NCI-H82 treated with DMSO at 0.1 percent for 48 hours (cell line): Measurements from ENCODE around the gene RNF43.
"Not testable (repeated sequence)": the region's sequence is repeated elsewhere in the genome, so short reads cannot be mapped to it uniquely, and the experiment has no call there.

Experiments
- DNase-seq: peaks from one replicate; lab custom pipeline; 2025; ENCODE audit not compliant: unreplicated experiment; lab: John Stamatoyannopoulos, UW

The RNF43 gene

DNA sequence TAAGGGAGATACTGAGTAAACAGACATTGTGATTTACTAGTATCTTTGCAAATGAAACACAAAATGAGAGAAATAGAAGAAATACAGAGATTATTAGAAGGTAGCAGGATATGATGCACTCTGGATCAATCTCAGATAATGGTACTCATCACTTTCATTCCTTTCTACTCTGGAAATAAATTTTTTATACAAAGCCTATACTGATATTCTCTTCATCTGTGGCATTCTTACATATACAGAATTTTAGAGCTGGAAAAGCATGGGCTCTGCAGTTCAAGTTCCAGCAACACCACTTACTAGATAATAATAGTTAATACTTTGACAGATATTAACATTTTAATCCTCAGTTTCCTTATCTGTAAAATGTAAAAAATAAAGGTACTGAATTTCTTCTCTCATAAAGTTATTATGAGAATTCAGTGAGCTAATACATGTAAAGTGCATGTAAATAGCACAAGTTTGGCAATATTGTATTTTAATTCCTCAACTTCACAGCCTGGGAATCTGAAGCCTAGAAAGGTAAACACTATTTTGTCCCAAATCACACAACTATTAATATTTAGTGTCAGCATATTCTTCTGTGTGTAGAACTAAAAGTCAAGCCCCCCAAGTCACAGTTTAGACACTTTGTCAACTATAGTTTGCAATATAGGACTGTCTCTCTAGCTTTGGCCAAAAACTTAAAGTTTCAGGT, 6.5 kb downstream of the RNF43 start:
- DNase-seq, result no peak

DNA sequence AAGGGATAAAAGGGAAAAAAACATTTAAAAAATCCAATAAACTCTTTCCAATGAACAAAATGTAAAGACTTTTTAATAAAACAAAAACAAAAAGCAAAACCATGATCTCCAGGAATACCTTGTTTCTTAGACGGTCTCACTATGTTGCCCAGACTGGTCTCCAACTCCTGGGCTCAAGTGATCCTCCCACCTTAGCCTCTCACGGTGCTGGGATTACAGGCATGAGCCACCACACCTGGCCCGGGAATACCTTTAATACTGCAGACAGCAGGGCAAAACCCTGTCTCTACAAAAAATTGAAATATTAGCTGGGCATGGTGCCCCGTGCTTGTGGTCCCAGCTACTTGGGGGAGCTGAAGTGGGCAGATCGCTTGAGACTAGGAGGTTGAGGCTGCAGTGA, 7.9 kb downstream of the RNF43 start:
- DNase-seq, result no peak

DNA sequence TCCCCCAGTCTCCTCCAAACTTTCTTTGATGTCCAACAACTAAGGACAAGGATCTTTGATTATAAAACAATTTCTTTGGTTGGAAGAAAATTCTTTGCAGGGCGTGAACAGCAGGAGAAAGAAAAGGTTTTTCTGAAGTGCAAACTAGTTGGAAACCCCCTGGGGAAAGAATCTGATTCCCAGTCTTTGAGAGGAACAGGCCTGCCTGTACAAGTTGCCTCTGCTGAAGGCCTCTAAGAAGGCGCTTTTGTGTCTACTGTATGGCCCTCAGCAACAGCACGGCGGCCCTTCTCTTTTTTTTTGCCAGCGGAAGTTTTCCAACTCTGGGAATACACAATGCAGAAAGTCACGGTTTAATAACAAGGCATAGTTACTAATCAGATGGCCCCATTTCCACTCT, 14.0 kb downstream of the RNF43 start:
- DNase-seq, result no peak

DNA sequence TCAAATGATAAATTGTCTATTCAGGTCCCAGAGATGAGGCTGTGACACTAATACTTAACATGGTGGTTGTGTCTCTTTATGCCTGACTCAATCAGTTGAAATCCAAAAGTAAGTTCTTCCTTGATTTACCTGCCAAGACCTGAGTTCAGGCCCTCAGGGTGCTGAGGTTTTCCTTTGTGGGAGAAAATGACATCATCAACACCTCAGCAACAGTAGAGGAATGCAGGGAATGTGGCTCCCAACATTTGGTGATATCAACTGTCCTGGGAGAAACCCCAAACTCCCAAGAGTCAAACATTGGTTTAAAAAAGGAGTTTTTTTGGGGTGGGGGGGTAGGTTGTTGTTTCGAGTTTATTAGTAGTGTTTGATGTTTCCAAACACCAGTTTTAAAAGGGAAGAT, 14.7 kb downstream of the RNF43 start:
- no peak for DNase-seq

DNA sequence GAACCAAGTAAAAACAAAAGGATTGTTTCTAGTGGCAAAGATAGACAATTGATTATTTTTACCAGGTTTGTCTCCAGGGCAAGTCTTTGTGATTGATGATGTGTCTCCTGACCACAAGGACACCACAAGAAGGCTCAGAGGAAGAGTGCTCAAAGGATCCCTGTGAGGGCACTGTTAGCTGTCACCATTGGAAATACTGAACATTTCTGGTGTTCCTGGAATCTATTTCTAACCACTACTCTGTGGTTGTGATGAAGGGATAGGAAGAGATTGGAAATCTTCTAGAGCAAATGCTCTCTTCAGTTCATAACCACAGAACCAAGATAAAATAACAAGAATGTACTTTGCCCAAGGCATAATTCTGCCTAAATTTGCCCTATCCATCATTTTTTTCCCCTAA, 15.3 kb downstream of the RNF43 start:
- no peak for DNase-seq

DNA sequence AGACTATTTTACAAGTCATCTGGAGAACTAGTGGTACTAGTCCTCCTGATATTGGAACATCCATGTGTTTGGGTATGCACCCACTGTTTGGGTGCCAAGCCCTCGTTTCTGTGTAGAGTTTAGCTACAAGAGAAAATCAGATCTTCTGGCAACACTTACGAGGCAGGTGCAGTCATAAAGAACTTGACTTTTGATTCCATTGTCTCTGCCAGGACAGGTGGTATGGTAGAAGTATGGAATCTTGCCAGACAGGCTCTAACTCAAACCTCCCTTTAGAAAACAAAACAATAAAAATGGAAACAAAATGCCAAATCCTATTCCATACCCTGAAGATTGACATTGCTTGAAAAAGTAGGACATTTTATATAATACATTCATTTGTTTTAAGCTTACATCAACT, 16.0 kb downstream of the RNF43 start:
- no peak for DNase-seq

DNA sequence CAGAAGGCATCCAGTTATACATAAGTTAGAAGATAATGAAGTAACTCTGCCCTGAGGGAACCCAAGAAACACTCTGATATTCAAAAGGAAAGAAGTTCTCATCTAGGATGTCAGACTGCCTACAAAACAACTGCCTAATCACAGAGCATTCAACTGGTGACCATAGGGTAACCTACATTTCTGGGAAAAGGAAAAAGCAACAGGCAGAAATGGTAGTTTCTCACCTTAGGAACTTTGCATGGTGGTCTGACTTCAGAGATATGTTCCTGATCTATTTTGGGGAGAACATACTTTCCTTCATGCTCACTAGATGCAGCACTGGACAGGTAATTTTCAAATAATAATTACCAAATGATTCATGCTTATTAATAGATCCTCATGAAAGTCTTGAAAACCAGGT, 16.5 kb downstream of the RNF43 start:
- no peak for DNase-seq

DNA sequence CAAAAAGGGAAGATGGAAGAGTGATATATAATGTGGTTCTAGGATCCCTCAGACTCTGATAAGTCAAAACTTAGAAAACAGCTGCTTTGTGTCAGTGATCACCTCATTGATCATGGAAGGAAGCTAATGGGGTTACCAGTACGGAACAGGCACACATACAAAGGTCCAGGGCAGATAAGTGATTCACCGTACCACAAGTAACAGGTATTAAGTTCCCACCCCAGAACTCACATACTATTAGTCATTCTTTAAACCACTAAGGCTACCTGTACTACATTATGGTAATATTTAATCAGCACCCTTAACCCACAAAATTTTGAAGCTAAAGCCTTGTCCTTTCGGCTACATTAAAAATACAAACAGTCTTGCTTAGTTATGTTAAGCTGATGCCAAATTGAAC, 17.4 kb downstream of the RNF43 start:
- no peak for DNase-seq

DNA sequence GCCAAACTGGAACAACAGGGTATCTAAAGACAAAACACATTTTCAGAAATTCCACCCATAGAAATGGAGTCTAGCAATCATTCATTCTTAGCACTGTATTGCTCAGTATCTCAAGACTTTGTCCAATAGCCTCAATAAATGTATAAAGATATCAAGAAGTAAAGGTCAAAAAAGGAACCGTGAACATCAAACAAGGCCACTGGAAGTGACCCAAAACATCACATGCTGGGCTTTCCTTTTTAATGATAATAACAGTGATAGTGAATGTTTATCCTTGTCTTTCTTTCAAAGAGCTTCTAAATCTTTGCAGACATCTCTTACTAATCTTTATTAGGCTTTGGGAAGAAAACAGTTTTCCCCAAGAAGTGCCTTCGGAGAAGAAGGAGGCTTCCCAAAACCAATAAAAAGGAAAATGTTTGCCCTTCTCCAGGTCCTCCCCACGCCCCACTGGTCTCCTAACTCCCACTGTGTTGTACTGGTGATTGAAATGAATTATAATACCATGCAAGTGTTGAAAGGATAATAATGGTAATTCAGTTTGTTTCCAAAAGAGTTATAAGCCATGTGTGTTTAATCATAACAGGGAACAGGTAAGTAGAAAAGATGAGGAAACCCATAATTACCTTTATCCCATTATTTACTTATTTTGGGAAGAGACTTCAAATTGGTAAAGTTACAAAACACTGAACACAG, 18.6 kb downstream of the RNF43 start:
- no peak for DNase-seq

DNA sequence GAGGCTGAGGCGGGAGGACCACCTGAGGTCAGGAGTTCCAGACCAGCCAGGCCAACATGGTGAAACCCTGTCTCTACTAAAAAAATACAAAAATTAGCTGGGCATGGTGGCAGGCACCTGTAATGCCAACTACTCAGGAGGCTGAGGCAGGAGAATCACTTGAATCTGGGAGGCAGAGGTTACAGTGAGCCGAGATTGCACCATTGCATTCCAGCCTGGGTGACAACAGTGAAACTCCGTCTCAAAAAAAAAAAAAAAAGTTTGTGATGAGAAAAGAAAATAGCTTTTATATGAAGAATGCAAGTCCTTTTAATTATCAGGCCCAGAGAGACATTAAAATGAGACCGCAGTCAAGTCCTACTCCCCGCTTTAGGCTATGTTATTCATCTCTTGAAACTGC, 19.9 kb downstream of the RNF43 start:
- DNase-seq, result not testable (repeated sequence)

DNA sequence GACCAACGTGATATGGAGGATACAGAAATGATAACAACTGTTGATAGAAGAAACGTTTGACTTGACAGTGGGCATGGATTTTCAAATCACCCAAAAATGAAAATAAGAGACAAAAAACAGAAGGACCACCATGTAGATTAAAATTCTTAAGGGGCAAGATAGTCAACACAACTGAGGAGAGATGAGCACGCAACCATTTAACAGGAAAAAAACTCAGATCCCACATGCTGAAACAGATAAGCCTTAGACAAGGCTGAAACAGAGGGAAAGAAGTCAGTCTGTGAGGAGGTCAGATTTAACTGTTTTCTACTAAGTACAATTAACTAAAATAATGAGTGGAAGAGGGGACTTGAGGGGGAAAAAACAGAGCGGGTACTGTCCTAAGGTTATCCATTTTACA, 21.2 kb downstream of the RNF43 start:
- no peak for DNase-seq

DNA sequence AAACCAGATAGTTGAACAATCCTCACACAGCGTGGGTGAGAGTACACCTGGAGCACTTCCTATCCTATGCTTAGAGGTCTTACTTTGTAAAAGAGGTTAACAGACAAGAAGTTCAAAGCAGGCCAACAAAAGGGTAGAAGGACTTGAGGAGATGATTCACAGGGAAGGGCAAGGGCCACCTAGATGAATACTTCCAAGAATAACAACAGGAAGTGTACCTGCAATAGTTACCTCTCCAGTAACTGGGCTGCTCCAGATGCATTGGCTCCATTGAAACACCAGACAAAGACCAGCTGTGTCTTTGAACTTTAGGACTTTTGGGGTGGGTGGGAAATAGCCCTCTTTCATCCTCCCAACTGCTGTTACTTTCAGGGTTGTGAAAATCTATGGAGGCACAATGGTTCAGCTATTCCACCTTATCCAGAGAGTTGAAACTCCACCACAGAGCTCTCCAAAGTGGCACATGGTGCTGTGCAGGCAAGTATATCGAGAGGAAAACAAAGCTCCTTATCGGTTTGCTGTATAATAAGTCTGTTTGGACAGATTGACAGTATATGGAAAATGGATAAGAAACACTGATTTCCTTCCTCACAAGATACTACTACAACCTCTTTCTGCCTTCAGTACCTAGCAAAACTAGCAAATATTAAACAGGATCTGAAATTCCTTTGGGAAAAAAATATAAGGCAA, 22.7 kb downstream of the RNF43 start:
- DNase-seq, result no peak

DNA sequence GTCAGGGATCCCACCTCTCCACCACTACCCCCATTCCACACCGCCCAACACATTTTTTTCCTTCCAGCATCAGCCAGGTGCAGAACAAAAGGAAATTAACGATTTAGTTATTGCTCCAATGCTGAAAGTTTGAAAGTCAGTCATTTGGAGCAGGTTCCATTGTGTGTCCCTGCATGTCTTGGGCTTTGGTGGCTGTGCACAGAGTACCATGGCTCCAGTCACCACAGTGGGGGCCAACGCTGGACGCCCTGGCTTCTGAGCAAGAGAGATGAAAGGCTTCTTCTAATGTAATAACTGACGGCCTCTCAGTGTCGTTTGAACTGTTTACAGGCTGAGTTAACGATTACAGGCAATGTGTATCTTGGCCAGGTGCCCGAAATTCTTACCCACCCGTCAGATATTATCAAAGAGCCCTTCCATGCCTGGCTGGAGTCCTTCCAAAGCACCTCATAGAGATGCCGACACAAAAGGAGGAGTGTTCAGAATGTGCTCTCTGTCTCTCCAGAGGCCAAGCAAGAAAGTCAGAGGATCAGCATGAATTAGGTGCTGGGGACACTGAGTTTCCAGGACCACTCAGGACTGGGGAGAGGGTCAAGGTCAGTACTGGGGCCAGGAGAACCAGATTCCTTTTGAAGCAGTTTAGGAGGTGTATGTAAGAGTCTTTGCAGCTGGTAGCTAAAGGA, 25.9 kb downstream of the RNF43 start:
- DNase-seq, result no peak

DNA sequence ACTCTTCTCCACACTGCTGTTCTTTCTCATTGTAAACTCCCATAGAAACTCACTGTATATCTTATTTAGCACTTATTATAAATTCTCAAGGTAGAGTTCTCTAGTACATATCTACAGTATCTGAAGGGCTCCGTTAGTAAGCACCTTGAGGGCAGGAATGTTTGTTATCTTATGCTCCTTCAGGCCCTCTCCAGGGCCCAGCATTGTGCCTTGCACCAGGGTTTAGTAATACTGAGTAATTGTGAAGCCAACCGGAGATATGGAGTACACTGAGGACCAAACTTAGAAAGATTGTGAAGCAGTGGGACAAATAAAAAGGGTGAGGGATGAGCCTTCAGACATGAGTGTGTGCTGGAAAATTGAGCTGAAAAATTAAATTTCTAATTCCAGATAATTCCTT, 26.4 kb downstream of the RNF43 start:
- no peak for DNase-seq

DNA sequence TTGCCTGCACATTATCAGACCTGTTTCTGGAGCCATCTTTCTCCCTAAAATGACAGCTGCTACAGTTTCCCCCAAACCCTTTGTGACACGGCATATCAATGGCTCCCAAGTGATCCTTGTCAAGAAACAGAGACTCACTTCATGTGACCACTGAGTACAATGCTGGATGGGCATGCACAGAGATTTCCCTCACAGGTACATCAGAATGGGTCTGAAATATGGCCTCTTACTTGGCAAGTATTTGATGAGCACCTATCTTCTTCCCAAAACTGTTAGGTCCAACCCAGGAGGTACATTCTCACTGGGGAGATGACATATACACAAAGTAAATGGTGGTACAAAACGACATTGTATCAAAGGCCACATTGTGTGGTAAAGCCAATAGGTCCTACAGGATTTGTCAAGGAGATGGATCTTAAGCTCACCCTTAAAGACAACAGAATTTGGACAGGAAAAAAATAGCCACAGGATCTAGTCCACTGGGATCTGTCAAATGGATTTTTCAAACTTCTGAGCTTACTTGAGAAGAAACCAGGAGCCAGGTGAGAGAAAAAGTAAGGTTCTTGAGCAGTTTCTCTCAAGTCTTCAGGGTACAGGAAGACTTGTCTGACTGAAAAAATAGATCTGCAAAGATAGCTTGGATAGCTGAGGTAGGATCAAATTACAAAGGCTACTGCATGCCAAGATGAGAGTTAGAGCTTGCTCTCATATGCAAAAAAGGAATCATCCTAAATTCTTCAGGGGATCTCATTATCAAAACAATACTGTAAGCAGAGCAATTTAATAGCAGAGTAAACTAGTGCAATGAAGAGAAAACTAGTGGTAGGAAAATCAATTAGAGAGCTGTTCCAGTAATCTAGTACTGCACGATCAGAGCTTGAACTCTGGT, 28.8 kb downstream of the RNF43 start:
- no peak for DNase-seq

DNA sequence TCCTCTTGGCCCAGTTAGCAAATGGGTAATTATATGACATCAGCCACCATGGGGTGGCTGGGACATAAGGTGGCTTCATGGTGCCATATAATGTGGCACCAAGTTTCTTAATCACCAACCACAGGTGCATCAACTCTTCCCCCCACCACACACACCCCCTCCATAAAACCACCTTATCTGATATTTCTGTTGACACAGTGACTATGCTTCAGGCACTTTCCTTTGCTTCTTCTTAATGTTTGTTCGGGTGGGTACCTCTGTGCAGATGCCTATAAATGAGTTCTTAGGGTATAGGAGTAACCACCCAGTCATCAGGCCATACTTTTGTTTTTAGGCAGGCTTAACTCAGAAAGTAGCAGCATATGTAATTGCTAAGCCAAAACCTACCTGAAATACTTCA, 29.5 kb downstream of the RNF43 start:
- no peak for DNase-seq

DNA sequence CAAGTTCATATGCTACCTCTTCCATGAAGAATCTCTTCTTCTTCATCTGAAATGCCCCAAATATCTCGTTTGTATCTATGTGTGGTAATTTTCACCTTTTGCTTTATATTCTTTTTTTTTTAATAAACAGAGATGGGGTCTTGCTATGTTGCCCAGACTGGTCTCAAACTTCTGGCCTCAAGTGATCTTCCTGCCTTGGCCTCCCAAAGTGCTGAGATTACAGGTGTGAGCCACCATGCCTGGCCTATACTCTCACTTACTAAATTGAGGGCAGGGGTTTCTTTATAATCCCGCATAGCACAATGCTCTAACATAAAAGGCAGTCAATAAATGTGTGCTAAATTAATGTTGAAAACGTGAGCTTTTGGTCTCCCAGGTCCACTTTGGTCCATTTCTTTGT, 30.6 kb downstream of the RNF43 start:
- no peak for DNase-seq

DNA sequence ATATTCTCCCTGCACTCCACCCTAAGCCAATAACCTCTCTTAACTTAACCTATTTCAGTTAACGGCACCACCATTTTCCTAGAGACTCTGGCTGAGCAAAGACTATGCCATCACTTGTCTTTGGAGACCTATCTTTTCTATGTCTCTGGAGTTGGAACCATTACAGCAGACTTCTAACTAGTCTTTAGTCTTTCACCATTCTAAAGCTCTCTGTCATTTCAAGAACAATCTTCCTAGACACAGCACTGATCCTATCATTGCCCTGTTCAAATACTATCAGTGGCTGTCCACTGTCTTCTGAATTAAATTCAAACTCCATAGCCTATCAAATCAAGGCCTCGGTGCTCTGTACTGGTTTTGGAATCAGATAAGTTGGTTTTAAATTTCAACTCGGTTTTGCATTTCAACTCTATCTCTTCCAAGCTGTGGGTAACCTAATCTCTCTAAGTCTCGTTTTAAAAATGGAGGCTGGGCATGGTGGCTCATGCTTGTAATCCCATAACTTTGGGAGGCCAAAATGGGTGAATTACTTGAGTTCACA, 31.9 kb downstream of the RNF43 start:
- no peak for DNase-seq

DNA sequence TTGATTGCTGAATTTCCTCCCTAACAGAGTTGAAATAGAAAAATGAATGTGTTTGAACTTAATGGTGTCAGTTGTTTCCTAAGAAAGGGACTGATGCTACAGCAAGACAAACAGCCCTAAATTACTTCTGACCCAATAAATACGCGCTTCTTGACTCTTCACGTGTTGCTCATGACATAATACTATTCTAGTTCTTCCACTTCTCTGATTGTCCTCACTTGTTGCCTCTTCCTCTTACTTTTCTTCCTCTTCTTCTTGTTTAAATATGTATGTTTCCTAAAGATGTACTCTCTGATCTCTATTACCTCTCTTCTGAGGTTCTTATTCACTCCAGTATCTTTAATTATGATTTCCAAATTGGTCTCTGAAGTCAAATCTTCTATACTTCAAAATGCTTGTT, 32.4 kb downstream of the RNF43 start:
- no peak for DNase-seq

DNA sequence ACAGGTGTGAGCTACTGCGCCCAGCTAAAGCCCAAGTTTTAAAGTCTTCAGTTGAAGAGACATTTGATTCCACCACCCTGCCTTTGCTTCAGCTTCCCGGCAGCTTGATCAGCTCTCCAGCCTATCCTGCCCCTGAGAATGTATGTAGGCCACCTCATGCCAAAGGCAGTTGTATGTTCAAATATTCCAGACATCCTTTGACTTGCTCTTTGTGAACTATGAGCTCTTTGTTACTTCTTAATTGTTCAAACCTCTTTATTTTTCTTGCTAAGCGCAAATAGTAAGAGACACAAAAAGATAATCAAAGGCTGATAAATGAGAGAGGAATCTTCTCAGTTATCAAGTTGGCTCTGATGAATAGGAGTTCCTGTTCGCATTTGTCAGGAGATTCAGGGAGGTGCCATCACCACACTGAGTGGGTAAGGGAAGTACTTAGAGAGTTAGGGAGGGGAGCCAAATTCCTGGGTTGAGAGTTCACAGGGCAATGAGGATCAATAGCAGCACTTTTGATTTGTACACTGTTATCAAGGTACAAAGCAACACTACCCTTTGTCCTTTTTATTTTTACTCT, 33.4 kb downstream of the RNF43 start:
- DNase-seq, result no peak
